Measurements from ENCODE around the gene HLA-DMA. TPM values are rescaled to one million over a fixed set of nuclear protein-coding genes. Genes with fewer than 3 reads are reported as not detected.
A peak's percentile ranks its signal among the peaks of the same experiment; 100 is the strongest.

HLA-DMA gene
- total RNA-seq, 1 donor from 2014 or later = 5.4 TPM

- H3K4me1 Mint-ChIP-seq (ENCODE audit: low read depth) = peaks cover 10% of the 10 kb centered on the region
- no peaks in the 10 kb centered on the region for H3K36me3 Mint-ChIP-seq (ENCODE audit: low read depth)
- H3K4me3 Mint-ChIP-seq (ENCODE audit: unreplicated experiment) = no peak overlapping the region
- no peak overlapping the region for H3K27ac Mint-ChIP-seq (ENCODE audit: unreplicated experiment)
- no peak for TF ChIP-seq CTCF (IDR thresholded peaks at IDR 0.05)
- peaks cover 7% of the 10 kb centered on the region for H3K27me3 Mint-ChIP-seq (ENCODE audit: low read depth)
- H3K9me3 Mint-ChIP-seq (ENCODE audit: low read depth) = no peaks in the 10 kb centered on the region
- no peak for DNase-seq (ENCODE audit: low spot score)
Observed at GRCh38 chr6:32950010-32950409, 2.9 kb downstream of the HLA-DMA start.

- H3K36me3 Mint-ChIP-seq (ENCODE audit: low read depth) = no peaks in the 10 kb centered on the region
- peaks cover 10% of the 10 kb centered on the region for H3K27me3 Mint-ChIP-seq (ENCODE audit: low read depth)
- H3K4me3 Mint-ChIP-seq (ENCODE audit: unreplicated experiment) = no peak overlapping the region
- TF ChIP-seq CTCF (IDR thresholded peaks at IDR 0.05) = no peak
- no peaks in the 10 kb centered on the region for H3K9me3 Mint-ChIP-seq (ENCODE audit: low read depth)
- peaks cover 10% of the 10 kb centered on the region for H3K4me1 Mint-ChIP-seq (ENCODE audit: low read depth)
- no peak for DNase-seq (ENCODE audit: low spot score)
- no peak overlapping the region for H3K27ac Mint-ChIP-seq (ENCODE audit: unreplicated experiment)
Observed at GRCh38 chr6:32949113-32949512, 3.8 kb downstream of the HLA-DMA start.

GRCh38 chr6:32947552-32948465 lies 5.1 kb downstream of the HLA-DMA start:
- DNase-seq (ENCODE audit: low spot score) = no peak
- Mint-ChIP-seq H3K4me3 (ENCODE audit: unreplicated experiment) (no peak overlapping the region), H3K4me1 (ENCODE audit: low read depth) (peaks cover 5% of the 10 kb centered on the region), H3K36me3 (ENCODE audit: low read depth) (no peaks in the 10 kb centered on the region), H3K9me3 (ENCODE audit: low read depth) (no peaks in the 10 kb centered on the region), H3K27me3 (ENCODE audit: low read depth) (peaks cover 19% of the 10 kb centered on the region), H3K27ac (ENCODE audit: unreplicated experiment) (no peak overlapping the region)
- peak; percentile 75 for TF ChIP-seq CTCF (IDR thresholded peaks at IDR 0.05)

- Mint-ChIP-seq H3K27me3 (ENCODE audit: low read depth) (peaks cover 19% of the 10 kb centered on the region), H3K9me3 (ENCODE audit: low read depth) (no peaks in the 10 kb centered on the region), H3K4me3 (ENCODE audit: unreplicated experiment) (no peak overlapping the region), H3K4me1 (ENCODE audit: low read depth) (no peaks in the 10 kb centered on the region), H3K36me3 (ENCODE audit: low read depth) (no peaks in the 10 kb centered on the region), H3K27ac (ENCODE audit: unreplicated experiment) (no peak overlapping the region)
- DNase-seq (ENCODE audit: low spot score) = no peak
- TF ChIP-seq CTCF (IDR thresholded peaks at IDR 0.05) = no peak
Observed at GRCh38 chr6:32946893-32947292, 6.0 kb downstream of the HLA-DMA start.

GRCh38 chr6:32945953-32946352 lies 6.9 kb downstream of the HLA-DMA start:
- Mint-ChIP-seq H3K36me3 (ENCODE audit: low read depth) (no peaks in the 10 kb centered on the region), H3K9me3 (ENCODE audit: low read depth) (no peaks in the 10 kb centered on the region), H3K27me3 (ENCODE audit: low read depth) (peaks cover 21% of the 10 kb centered on the region), H3K4me1 (ENCODE audit: low read depth) (peaks cover under 1% of the 10 kb centered on the region), H3K27ac (ENCODE audit: unreplicated experiment) (no peak overlapping the region), H3K4me3 (ENCODE audit: unreplicated experiment) (no peak overlapping the region)
- DNase-seq (ENCODE audit: low spot score) = no peak
- TF ChIP-seq CTCF (IDR thresholded peaks at IDR 0.05) = no peak
